ENCODE results near the gene C11orf86.

DNA sequence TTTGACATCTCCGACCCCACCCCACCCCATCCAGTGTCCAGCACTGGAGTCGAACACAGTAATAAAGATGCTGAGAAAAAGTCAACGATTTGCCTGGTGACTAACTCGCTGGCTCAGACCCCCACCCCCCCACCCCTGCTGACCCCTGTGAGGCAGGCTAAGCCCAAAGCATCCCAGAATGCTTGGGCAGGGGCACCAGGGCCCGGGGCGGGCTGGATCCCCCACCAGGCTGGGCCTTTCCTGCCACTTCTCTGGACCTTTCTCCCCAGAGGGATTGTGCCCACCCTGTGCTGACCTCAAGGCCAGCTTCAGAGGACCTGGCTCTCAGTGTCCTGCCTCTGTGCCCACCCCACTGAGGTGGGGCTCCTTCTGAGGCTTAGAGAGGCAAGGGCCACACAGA lies 1.8 kb downstream of the C11orf86 start:
- TF ChIP-seq, protein P1, sequence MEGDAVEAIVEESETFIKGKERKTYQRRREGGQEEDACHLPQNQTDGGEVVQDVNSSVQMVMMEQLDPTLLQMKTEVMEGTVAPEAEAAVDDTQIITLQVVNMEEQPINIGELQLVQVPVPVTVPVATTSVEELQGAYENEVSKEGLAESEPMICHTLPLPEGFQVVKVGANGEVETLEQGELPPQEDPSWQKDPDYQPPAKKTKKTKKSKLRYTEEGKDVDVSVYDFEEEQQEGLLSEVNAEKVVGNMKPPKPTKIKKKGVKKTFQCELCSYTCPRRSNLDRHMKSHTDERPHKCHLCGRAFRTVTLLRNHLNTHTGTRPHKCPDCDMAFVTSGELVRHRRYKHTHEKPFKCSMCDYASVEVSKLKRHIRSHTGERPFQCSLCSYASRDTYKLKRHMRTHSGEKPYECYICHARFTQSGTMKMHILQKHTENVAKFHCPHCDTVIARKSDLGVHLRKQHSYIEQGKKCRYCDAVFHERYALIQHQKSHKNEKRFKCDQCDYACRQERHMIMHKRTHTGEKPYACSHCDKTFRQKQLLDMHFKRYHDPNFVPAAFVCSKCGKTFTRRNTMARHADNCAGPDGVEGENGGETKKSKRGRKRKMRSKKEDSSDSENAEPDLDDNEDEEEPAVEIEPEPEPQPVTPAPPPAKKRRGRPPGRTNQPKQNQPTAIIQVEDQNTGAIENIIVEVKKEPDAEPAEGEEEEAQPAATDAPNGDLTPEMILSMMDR (conservative IDR thresholded peaks at IDR 0.05; ENCODE audit: low read length), result no peak
- no peak for TF ChIP-seq EZH2phosphoT487 (IDR thresholded peaks at IDR 0.05; ENCODE audit: borderline replicate concordance, low read depth, low read length)

Measured in OCI-LY7 (cell line).